ENCODE results near the gene TSPAN19. TPM values are rescaled to one million over a fixed set of nuclear protein-coding genes. Genes with fewer than 3 reads are reported as not detected.
A peak's percentile ranks its signal among the peaks of the same experiment; 100 is the strongest.

The TSPAN19 gene
- polyA plus RNA-seq, 3 donors = 0.38 to 0.90 (median 0.49) TPM

DNA sequence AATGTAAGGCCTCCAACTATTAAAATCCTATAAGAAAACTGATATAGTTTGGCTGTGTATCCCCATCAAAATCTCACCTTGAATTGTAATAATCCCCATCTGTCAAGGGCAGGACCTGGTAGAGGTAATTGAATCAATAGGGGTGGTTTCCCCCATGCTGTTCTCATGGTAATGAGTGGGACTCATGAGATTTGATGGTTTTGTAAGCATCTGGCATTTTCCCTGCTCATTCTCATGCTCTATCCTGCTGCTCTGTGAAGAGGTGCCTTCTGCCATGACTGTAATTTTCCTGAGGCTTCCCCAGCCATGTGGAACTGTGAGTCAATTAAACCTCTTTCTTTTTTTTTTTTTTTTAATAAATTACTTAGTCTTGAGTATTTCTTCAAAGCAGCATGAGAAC is 31.9 kb downstream of the TSPAN19 start:
- no peak for DNase-seq

GRCh38 chr12:85002778-85003296 is 33.2 kb downstream of the TSPAN19 start:
- DNase-seq = no peak

DNA sequence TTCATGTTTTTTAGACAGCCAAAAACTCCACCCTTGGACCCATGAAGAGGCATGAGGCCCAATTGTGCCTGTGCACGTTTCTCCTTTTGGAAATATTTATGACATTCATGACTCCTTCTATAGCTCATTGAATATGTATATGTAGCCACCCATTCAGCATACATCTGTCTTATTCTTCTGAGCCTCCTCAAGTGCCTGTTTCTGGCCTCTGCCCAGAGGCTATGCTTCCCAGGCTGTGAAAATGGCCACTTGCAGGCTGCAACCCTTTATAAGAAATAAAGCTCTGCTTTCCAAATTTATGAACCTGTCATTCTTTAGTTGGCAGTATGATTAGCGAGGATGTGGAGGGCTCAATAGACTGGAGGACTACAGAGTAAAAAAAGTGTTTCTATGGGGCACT is 35.3 kb downstream of the TSPAN19 start:
- no peak for DNase-seq

GRCh38 chr12:84998341-84998740 is 37.7 kb downstream of the TSPAN19 start:
- DNase-seq = no peak

- no peak for DNase-seq
These were observed 39.3 kb downstream of the TSPAN19 start for GRCh38 chr12:84996759-84997158.

DNA sequence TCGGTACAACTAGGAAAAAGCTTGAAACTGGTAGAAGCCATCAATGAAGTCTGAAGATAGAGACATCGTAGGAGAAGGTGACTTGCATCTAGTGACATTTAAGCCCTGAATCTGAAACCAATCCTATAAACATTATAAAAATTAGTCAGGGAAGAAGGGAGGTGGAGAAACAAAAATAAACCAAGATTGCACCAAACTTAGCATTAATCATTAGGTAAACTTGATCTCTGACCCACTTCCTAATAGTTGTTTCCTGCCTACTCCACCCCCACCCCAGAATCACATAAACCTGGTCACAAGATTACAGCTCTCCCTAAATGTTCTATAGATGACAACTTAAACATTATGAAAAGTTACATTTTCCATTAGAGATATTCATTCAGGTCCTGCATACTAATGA is 40.4 kb downstream of the TSPAN19 start:
- DNase-seq = no peak

DNA sequence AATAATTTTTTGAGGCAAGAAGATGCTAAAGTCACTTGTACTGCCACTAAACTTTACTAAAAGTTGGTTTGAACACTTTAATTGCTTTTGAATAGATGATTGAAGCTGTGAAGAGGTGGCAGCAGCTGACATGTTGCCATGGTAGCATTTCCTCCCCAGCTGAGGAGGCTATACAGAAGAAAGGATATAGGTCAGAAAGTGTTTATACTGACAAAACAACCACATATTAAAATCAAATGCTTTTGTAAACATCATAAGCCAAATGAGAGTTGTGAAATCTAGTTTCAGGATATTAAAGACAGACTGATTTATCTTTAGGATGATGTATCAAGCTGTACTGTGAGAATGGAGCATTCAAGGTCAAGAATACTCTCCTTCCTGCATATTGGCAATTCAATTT is 41.7 kb downstream of the TSPAN19 start:
- no peak for DNase-seq

DNA sequence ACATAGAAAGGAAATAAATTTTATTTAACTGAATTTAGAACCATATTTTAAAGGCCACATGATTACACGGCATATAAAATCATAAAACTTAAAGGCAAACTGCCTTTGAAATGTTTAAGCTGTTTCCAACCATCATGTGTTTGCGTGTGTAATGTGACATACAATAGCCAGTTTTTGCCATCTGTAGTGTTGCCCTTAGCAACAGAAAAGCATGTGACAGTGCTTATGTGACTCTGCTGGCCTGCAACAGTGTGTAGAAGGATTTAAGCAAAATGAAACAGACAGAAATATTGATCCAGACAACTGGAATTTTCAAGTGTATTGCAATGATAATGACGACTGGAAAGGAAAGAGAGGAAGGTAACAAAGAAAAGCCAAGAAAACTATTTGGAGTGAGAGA is 49.5 kb downstream of the TSPAN19 start:
- peak; percentile 4 for DNase-seq

GRCh38 chr12:84986117-84986516 is 50.0 kb downstream of the TSPAN19 start:
- no peak for DNase-seq

DNA sequence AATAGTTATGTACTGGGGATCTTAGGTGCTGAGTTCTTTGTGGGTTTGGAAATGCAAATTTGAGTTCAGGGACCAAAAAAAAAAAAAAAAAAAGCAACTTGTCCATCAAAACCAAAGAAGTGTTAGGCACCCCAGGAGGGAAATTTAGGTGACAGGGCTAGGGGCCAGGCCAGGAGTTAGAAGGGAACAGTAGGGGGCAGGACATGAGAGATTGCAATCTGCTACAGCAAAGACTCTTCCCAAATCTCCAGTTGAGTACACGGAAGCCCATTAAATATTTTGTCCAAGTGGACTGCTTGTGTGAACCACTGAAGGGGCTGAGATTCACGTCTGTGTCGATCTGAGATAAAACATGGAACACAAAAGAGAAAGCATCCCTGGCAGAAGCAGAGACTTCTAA is 52.8 kb downstream of the TSPAN19 start:
- no peak for DNase-seq

DNA sequence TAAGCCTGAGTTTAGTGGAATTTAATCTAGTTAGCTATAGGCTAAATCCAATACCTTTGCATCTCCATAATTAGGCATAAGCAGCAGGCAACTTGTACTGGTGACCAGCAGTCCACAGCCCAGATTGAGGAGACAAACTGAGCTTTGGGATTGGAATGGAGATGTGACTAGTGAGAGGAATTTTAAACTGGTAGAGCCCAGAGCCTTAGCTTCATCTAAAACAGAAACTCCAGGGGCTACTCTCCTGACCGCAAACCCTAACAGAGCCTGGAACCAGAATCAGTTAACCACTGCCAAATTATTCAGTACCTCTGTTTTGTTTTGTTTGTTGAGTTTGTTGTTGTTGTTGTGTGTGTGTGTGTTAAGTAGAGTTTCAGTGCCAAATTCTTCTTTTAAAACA is 53.2 kb downstream of the TSPAN19 start:
- DNase-seq = no peak

DNA sequence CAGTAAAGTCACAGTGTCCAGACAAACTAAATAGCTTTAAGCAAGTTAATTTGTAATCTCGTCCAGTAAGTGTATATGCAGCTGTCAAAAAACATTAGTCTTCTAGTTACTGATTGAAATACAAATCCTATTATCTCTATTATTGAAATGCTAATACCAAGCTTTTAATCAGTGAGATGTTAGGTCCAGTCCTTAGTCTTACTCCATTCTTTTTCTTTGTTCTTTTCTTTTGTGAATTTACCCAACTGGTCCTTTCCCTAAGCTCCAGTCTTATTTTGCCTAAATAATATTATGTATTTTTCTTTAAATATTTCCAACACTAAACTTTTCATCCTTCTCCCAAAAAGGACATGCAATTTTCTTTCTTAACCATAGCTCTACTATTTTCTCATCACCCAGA is 57.2 kb downstream of the TSPAN19 start:
- DNase-seq = no peak

DNA sequence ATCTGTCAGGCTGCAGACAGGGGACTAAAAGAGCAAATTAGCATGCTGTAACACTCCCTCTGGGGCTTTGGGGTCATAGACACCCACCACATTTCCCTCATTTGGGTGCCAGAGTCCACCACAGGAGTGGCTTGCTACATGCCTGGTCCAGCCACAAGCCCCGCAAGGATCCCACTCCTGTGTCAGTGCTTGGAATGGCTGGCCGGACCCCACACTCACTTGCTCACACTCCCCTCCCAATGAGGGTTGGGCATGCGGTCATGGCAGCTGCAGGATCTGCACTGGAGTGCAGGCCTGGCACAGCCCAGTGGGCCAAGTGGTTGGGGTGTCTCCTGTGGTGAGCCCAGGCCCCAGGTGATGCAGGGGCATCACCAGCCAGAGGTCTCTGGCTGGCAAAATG is 59.9 kb downstream of the TSPAN19 start:
- DNase-seq = no peak

DNA sequence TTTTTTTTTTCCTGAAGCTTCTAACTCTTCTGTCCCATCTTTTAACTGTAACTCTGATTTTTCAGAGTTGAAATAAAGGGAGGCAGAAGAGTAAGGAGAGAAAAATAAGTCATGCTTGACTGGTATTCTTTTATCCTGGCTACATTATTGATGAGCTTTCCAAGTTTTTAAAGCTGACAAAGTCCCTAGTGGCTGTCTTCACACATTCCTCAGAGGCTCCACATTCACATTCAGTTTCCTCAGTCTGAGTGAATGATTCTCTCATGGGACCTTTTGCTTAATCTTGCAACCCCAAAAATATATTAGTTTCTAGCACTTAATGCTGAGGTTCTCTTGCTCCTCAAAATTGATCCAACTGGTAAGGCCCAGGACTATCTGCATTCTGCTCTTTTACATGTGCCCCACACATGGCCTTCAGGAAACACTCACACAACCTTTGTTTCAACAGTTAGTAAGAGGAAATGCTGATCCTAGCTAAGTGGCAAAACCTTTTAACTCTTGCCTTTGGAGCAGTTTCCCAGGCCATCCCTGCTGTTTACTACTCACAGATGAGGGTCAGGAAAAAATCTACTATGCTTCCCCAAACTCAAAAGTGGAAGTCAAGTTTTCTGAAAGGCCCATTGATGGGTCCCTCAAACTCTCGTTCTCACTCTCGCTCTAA is 61.8 kb downstream of the TSPAN19 start:
- no peak for DNase-seq

DNA sequence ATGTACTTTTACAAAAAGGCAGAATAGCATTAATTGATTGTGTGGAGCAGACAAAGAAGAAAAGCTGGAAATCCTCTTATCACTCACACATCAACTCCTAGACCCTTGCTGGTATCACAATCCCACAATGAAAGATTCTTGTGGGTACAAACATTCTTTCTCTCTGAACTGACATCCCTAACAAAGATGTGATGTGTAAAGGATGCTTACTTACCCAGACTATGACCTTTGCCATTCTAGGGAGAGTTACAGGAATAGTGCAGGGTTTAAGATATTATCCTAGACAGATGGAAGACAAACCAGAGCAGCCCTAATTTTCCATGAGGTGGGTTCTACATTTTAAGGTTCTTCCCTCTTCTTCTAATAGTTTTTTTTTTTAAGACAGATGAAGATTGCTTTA is 63.1 kb downstream of the TSPAN19 start:
- DNase-seq = no peak

- DNase-seq = no peak
These were observed 66.9 kb downstream of the TSPAN19 start for GRCh38 chr12:84969226-84969625.

Other genes starting within 250 kb of the TSPAN19 start
- under 1 TPM; 0.37 to 0.88 (median 0.61) TPM for gene SLC6A15, start 123.5 kb downstream of the TSPAN19 start, polyA plus RNA-seq (ENCODE audit: insufficient read length in 3 of 3)
- 10 to 100 TPM; 30.3 to 37.5 (median 31.7) TPM for gene LRRIQ1, start 74 bp upstream of the TSPAN19 start, polyA plus RNA-seq (ENCODE audit: insufficient read length in 3 of 3)
- gene ALX1, start 243.9 kb upstream of the TSPAN19 start, polyA plus RNA-seq (ENCODE audit: insufficient read length in 3 of 3) = 10 to 100 TPM; 25.2 to 32.2 (median 30.0) TPM